Lower lobe of right lung (tissue), 2 donors: ENCODE data around the gene GNG7. TPM values are rescaled to one million over a fixed set of nuclear protein-coding genes. Genes with fewer than 3 reads are reported as not detected.
"Not testable (repeated sequence)": the region's sequence is repeated elsewhere in the genome, so short reads cannot be mapped to it uniquely, and the experiment has no call there.

Experiments
- ATAC-seq, 2 donors: fragments of 200-7000 bp; cut with Tn5 transposase; one replicate each; pipeline ENCODE4 v1.9.1; 2020 to 2022; ENCODE audit warnings: mild to moderate bottlenecking in 2 of 2, moderate library complexity in 2 of 2
- DNase-seq: peaks from one replicate; pipeline ENCODE4 v3.0.0-alpha.2; 2020
- H3K27ac ChIP-seq: fragments of 200-600 bp; one replicate; pipeline ENCODE4 v1.8.0; 2022
- H3K27me3 ChIP-seq: fragments of 200-600 bp; one replicate; pipeline ENCODE4 v1.8.0; 2022; ENCODE audit warnings: low read depth
- H3K36me3 ChIP-seq: fragments of 200-600 bp; one replicate; pipeline ENCODE4 v1.8.0; 2022; ENCODE audit warnings: mild to moderate bottlenecking
- H3K4me1 ChIP-seq: fragments of 200-600 bp; one replicate; pipeline ENCODE4 v1.8.0; 2022
- H3K4me3 ChIP-seq: fragments of 200-600 bp; one replicate; pipeline ENCODE4 v1.8.0; 2022; ENCODE audit warnings: mild to moderate bottlenecking
- H3K9me3 ChIP-seq: fragments of 200-600 bp; one replicate; pipeline ENCODE4 v1.8.0; 2022
- intact Hi-C: fragments of 100-400 bp; cut with DNase I; formaldehyde crosslinking; loops from one replicate; pipeline ENCODE4 v1.11.0; 2022
- total RNA-seq: library from RNA; stranded (reverse); fragmentation: NEBNext Ultra II Directional; extraction: Animal tissue kit (Norgen Biotek cat#: 25700); gene quantifications from one replicate; pipeline ENCODE4 v1.2.1, GENCODE V29; 2021
- TF ChIP-seq, protein P1 (sequence below): fragments of 200-600 bp; IDR thresholded peaks from one replicate; pipeline ENCODE4 v1.8.0; 2022; ENCODE audit warnings: antibody characterized with exemption, mild to moderate bottlenecking
- donor health status: DM: no; HTN: yes; CAD: no; lungs with severe emphysema.

Gene GNG7
- total RNA-seq, 1 donor from 2014 or later = 6.2 TPM

DNA sequence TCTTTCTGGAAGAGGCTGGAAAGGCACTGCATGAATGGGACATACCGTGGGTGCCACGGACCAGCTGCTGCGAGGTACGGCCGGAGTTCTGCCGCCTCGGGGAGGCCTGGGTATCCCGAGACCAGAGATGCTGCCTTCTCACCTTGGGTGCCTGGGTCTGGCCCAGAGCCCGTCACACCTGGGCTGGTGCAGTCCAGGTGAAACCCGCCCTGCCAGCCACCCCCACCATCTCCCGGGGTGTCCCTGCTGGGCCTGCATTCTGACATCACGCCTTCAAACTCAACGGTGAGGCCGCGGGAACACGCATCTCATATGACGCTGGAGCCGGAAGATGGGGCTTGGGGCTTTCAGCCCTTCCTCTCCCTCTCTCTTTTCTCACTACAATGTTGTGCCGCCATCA lies 128.6 kb downstream of the GNG7 start:
- TF ChIP-seq, protein P1, sequence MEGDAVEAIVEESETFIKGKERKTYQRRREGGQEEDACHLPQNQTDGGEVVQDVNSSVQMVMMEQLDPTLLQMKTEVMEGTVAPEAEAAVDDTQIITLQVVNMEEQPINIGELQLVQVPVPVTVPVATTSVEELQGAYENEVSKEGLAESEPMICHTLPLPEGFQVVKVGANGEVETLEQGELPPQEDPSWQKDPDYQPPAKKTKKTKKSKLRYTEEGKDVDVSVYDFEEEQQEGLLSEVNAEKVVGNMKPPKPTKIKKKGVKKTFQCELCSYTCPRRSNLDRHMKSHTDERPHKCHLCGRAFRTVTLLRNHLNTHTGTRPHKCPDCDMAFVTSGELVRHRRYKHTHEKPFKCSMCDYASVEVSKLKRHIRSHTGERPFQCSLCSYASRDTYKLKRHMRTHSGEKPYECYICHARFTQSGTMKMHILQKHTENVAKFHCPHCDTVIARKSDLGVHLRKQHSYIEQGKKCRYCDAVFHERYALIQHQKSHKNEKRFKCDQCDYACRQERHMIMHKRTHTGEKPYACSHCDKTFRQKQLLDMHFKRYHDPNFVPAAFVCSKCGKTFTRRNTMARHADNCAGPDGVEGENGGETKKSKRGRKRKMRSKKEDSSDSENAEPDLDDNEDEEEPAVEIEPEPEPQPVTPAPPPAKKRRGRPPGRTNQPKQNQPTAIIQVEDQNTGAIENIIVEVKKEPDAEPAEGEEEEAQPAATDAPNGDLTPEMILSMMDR = no peak
- H3K27ac ChIP-seq = no peak overlapping the region
- no peaks in the 10 kb centered on the region for H3K36me3 ChIP-seq
- no peak for ATAC-seq
- intact Hi-C loops = no loop called here
- H3K4me3 ChIP-seq = no peak overlapping the region
- peaks cover 23% of the 10 kb centered on the region for H3K4me1 ChIP-seq
- H3K9me3 ChIP-seq = no peaks in the 10 kb centered on the region
- H3K27me3 ChIP-seq = no peaks in the 10 kb centered on the region
- DNase-seq = no peak

DNA sequence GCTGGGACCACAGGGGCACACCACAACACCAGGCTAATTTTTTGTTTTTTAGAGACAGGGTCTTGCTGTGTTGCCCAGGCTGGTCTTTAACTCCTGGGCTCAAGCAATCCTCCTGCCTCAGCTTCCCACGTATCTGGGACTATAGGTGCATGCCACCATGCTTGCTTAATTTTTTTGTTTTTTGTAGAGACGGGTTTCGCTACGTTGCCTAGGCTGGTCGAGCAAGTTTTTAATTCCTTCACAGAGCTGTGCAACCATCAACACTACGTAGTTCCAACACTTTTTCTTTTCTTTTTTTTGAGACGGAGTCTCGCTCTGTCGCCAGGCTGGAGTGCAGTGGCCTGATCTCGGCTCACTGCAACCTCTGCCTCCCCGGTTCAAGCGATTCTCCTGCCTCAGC lies 130.3 kb downstream of the GNG7 start:
- H3K27ac ChIP-seq, DNase-seq: not testable (repeated sequence)

DNA sequence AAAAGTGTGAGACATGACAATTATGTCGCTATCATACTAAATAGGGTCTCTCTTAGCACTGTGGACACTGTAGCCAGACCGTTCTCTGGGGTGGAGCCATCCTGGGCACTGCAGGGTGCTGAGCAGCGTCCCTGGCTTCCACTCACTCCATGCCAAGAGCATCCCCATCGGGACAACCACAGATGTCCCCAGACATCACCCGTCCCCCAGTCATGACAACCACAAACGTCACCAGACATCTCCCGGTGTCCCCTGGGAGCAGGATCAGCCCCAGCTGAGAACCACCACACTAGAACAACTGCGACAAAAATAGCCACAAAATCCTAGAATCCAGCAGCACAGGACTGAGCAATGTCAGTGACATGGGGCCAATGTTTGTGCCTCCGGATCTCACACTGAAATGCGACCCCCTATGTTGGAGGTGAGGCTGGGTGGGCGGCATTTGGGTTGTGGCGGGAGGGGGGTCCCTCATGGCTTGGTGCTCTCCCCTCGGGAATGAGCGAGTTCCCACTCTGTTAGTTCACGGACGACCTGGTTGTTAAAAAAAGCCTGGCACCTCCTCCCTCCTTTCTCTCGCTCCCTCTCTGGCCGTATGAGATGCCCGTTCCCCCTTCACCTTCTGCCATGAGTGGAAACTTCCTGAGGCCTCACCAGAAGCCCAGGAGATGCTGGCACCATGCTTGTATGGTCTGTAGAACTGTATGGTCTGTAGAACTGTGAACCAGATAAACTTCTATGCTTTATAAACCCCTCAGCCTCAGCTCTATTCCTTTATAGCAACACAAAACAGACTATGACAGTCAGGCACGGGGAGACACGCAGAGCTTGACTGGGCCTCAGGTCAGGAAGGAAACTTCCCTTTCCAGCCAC lies 132.7 kb downstream of the GNG7 start:
- Histone ChIP-seq H3K9me3 (no peaks in the 10 kb centered on the region), H3K27ac (no peak overlapping the region), H3K36me3 (no peaks in the 10 kb centered on the region), H3K4me1 (peaks cover 16% of the 10 kb centered on the region), H3K27me3 (no peaks in the 10 kb centered on the region), H3K4me3 (no peak overlapping the region)
- ATAC-seq (no peak), DNase-seq (peak; percentile 25)
- TF ChIP-seq, protein P1 = no peak
- intact Hi-C loops = no loop called here

More for the DNA sequence above, 130.3 kb downstream of the GNG7 start:
- H3K9me3 ChIP-seq, H3K36me3 ChIP-seq, ATAC-seq, H3K4me3 ChIP-seq, intact Hi-C loops, H3K27me3 ChIP-seq: not testable (repeated sequence)
- peaks cover 16% of the 10 kb centered on the region for H3K4me1 ChIP-seq

DNA sequence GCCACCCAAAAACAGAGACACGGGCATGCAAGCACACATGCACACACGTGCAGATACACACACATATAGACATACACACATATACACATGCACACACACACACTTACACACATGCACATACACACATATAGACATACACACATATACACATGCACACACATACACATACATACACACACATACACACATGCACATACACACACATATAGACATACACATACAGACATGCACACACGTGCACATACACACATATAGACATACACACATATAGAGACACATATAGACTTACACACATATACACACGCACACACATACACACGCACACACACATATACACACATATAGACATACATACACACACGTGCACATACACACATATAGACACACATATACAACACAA lies 134.5 kb downstream of the GNG7 start:
- ATAC-seq (no peak), DNase-seq (no peak)
- Histone ChIP-seq H3K4me3 (no peak overlapping the region), H3K27ac (peak overlapping the region; percentile 82), H3K9me3 (no peaks in the 10 kb centered on the region), H3K27me3 (no peaks in the 10 kb centered on the region), H3K4me1 (peaks cover 16% of the 10 kb centered on the region), H3K36me3 (no peaks in the 10 kb centered on the region)
- intact Hi-C loops = no loop called here
- TF ChIP-seq, protein P1 = no peak

DNA sequence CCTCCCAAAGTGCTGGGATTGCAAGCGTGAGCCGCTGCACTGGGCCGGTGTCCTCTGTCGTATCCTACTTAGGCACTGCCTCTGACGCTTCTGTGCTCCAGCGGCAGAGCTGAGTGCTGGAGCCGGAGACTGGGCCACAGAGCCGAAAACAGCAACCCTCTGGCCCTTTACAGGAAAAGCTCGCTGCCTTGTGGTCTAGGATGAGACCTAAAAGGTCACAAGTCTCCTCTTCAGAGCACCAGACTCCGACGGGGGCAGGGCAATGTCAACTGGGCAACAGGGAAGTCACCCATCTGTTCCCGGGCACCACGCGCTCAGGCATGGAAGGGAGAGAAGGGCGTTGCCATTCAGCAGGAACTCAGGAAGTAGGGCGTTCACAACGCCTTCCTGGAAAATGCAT lies 134.9 kb downstream of the GNG7 start:
- ATAC-seq = peak; percentile 84 to 86
- H3K27me3 ChIP-seq = no peaks in the 10 kb centered on the region
- peak overlapping the region; percentile 82 for H3K27ac ChIP-seq
- peak; percentile 87 for DNase-seq
- no peak overlapping the region for H3K4me3 ChIP-seq
- TF ChIP-seq, protein P1 = no peak
- intact Hi-C loops = no loop called here
- H3K9me3 ChIP-seq = no peaks in the 10 kb centered on the region
- H3K36me3 ChIP-seq = no peaks in the 10 kb centered on the region
- H3K4me1 ChIP-seq = peaks cover 16% of the 10 kb centered on the region

DNA sequence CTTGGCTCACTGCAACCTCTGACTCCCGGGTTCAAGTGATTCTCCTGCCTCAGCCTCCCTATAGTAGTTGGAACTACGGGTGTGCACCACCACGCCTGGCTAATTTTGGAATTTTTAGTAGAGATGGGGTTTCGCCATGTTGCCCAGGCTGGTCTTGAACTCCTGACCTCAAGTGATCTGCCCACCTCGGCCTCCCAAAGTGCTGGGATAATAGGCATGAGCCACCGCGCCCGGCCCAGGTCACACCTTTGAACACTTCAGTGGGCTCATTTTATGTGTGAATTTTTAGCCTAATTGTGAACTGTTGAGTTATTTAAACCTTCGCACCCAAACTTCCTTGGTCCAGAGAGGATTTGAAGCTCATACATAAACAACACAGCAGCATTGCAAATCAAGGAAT lies 138.9 kb downstream of the GNG7 start:
- H3K27ac ChIP-seq, intact Hi-C loops, ATAC-seq, H3K9me3 ChIP-seq, H3K36me3 ChIP-seq, DNase-seq, H3K27me3 ChIP-seq, H3K4me3 ChIP-seq: not testable (repeated sequence)
- H3K4me1 ChIP-seq = peaks cover 16% of the 10 kb centered on the region
